NCI-H128 (cell line): ENCODE measurements around the gene ZNF148.

Experiments
- DNase-seq: peaks from one replicate; lab custom pipeline; 2025; ENCODE audit not compliant: unreplicated experiment; lab: John Stamatoyannopoulos, UW

Gene ZNF148

DNA sequence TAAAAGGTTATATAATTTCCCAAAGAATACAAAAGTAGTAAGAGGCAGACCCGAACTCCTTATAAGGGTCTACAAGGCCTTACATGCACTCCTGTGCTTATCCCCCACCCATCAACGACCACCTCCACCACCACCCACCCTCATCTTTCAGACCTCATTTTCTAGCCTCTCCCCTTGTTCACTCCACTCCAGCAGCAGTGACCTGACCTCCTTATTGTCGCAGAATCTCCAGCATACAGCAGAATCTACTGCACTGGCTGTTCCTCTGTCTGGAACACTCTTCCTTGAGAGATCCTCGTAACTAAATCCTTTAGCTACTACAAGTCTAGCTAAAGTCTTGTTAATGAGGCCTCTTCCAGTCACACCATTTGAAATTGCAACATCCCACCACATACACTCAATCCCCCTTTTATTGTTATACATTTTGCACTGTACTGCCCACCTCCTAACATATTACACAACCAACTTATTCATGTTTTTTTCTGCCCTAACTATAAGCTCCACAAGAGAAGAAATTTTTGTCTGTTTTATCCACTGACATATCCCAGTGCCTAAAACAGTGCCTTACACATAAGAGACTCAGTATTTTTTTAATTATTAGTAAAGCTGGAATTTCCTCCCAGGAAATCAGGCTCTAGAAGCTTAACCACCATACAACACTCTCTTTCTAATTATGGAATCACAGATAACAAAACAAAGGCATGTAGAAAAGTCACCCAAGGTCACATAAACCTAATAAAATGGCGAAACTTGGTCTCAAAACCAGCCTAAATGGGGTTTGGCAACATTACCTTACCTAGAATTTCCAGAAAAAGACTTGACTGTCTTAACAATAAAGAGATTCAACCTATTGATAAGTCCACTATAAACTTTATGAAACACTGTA lies 40.2 kb downstream of the ZNF148 start:
- DNase-seq = no peak

DNA sequence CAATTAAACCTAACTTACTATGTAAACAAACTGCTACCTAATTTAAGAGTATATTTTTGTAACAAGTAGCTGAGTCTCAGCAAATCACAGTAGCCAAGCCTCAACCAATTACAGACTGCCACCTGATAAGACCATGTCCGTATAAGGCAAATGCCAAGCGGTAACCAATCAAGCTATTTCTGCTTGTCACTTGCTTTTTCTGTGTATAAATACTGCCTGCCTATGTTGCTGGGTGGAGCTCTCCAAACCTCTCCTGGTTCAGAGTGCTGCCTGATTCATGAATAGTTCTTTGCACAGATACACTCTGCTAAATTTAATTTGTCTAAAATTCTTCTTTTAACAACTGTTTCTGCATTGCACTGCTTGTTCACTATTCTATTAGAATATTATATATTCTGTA lies 42.6 kb downstream of the ZNF148 start:
- no peak for DNase-seq

DNA sequence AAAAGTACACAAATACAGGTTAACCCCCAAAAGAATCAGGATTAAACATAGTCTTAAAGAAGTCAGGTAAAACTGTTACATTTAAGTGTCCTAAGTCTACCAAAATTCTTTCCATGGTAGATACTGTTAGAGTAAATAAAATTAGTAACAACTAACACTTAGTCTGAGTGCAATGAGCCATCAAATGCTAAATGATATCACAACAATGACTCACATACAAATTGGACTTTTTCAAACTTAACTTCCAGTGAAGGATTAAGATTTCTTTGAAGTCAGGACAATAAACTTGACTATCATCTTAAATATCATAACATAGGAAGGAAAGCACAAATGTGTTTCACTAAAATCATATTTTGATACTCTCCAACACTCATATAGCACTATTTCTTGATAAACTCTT lies 43.9 kb downstream of the ZNF148 start:
- DNase-seq = no peak

DNA sequence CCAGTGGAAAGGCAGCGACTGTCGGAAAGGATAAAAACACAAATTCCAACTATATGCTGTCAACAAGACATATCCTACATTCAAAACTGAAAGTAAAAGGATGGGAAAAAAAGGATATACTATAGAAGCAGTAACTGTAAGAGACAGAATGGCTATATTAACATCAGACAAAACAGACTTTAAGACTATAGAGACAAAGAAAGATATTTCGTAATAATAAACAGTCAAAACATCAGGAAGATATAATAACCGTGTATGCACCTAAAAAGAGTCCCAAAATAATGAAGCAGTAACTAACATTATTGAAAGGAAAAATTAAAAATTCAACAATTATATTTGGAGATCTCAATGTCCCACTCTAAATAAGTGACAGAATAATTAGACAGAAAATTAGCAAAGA lies 48.2 kb downstream of the ZNF148 start:
- no peak for DNase-seq

DNA sequence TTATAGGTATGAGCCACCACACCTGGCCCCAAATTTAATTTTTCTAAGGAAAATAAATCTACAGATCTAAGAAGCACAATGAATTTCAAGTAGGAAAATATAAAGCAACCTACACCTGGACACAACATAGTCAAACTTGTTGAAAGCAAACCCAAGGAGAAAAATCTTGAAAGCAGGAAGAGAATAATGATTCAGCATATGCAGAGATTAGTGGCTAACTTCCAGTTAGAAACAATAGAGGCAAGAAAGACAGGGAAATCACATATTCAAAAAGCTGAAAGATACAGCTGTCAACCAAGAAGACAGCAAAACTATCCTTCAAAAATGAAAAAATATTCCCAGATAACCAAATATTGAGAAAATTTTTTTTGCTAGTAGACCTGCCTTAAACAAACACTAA lies 49.4 kb downstream of the ZNF148 start:
- DNase-seq = no peak

DNA sequence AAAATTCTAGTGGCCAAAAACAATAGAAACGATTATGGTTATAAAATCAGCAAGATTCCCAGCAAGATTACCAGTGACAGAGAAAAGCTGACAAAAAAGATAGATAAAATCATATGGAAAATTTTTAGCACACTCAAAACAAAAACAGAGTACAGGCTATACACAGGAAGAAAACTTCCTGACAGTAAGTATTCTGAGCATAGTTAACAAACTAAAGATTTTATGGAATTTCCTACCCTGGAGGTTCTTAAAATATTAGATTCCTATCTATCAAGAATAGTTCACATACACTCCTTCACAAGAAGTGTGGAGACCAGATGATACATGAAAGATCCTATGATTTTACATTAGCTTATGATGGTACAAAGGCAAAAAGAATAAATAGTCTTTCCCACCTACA lies 50.8 kb downstream of the ZNF148 start:
- DNase-seq = no peak

DNA sequence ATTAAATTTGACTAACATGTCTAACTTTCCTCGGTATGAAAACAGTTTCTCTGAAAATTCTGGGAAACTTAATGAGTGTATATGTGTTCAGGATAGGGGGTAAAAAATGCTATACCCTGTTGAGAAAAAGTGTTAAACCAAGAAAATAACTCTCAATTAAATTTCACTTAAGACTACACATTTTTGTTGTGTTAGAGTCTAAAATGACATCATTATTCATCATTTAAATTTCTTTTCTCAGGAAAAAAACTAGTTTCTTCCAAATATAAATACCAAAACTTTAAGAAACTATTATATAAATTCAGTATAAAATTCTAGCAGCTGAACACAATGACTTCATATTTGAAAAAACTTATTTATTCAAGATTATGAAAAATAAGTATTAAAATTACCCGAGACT lies 52.2 kb downstream of the ZNF148 start:
- DNase-seq = no peak

DNA sequence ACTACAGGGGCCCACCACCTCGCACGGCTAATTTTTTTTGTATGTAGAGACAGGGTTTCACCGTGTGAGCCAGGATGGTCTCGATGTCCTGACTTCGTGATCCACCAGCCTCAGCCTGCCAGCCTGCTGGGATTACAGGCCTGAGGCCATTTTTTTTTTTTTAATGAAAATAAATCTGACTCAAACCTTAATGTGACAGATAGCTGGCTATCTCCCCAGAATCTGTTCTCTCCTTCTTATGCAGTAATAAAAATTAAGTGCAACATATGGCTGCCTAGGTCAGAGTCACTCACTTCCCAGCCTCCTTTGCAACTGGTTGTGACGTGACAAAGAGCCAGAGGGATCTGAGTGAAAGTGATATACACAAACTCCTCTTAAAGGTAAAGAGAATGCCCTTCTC lies 53.0 kb downstream of the ZNF148 start:
- no peak for DNase-seq

DNA sequence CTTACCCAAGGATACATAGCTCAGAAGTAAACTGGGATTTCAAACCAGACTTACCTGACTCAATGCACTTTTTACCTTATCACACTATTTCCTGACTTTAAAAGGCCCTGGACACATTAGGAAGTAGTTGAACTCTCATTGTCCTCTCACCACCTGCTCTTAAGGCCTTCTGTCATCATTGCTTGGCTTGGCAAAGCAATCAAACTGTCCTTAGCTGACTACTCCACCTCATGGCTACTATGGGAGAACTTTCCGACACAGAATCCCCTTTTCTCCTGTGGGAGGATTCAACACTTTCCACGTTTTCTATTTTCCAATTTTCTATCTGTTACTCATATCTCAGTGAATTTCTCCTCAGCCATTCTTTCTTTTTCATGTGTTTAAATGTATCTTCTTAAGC lies 55.4 kb downstream of the ZNF148 start:
- no peak for DNase-seq

DNA sequence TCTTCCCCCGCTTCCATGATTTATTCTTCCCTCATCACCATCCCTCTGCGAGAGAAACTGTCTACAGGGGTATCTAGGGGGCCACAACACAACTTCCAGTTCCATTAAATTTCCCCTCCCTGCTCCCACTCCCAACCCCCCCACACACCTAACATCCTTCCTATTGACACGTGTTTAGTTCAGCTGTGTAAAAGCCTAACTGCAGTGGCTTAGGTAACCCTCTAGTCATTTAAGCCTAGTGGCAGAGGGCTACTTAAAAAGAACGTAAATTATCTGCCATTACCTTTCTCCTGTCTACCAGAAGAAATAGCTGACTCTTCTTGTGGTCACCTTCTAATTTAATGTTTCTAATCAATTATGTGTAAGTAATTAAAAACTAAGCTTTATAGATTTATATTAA lies 56.3 kb downstream of the ZNF148 start:
- no peak for DNase-seq

DNA sequence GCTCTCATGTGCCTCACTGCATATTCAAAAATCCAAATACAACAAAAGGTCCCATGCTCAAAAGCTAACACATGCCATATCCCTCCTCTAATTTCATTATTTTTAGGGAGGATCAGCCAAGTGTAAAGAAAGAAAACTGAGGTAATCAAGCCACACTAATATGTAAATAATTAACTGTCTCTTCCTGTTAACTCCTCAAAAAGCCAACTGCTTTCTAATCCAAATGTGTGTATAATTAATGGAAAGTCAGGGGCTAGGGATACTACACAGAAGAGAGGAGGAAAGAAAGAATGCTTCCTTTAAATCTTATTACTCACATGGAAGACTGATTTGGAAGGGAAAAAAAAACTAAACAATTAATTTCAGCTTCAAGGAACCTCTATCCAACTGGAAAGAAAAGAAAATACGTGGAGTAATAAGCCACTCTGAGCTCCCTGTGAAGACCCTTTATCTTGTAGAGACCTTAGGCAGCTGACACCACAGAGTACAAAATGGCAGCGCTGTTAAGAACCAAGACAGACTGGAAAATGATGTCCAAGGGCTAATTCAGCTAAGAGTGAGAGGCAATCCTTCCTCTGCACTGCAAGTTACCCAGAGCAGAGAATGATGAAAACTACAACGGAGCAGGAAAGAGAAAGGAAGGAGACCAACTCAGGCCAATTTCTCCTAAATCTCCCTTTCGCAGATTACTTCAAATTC lies 56.8 kb downstream of the ZNF148 start:
- no peak for DNase-seq

DNA sequence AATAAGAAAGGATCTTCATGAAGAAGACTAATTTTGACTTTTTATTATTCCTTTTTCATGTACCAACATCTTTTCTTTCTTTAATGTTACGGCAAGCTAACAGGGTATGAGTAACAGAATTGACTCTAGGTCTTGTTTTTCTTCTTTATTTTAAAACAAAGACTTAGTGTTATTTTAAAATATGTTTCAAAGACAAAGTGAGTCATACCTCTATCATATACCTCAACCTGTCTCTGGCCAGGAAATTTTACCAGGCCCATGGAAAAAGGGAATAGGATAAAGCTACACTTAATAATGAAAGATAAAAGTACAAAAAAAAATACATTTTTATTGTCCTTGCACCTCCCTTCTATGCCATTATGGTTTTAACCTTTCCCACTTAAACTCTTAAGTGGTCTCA lies 57.4 kb downstream of the ZNF148 start:
- no peak for DNase-seq

DNA sequence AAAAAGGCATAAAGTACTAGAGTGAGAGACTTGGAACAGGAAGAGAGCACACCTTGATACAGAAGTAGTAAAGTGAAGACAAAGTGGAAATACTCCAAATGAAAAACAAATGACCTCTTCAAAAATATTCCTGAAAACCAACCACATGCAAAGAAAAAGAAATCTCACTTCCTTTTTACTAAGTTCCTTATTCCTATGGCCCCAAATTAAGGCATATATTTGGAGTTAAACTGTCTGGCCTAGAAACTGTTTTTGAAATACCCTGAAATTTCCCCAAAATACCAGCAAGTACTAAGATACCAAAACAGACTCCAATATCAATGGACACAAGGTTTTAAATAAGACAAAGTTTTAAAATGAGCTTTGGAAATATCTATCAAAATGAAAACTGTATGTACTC lies 58.2 kb downstream of the ZNF148 start:
- DNase-seq = no peak

DNA sequence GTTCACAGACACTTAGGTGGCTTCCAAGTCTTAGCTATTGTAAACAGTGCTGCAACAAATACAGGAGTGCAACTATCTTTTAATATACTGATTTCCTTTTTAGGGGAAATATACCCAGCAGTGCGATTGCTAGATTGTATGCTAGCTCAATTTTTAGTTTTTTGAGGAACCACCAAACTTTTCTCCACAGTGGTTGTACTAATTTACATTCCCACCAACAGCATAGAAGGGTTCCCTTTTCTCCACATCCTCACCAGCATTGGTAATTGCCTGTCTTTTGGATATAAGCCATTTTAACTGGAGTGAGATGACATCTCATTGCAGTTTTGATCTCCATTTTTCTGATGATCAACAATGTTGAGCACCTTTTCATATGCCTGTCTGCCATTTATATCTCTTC lies 58.9 kb downstream of the ZNF148 start:
- no peak for DNase-seq

DNA sequence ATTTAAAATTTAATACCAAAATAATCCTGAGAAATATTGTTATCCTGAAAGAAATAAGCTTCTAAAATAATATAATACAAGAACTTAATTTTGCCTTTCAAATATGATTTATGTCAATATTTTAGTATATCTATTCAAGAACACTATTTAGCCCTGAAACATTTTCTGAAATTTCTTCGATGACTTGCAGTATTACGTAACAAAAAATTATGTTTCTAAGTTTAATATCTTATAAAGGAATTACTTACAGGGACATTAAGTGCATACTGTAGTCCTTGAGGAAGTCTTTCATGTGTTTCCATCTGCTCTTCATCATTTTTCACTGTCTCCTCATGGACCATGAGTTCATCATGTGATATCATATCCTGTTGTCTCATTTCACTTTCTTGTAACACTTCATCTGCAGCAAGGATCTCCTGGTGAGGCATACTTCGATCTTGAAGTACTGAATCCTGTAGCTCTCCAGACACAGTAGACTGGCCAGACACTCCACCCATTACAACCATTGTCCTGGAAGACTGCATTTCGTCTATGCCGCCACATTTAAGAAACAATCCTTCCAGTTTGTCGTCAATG lies 62.0 kb downstream of the ZNF148 start:
- DNase-seq = no peak

DNA sequence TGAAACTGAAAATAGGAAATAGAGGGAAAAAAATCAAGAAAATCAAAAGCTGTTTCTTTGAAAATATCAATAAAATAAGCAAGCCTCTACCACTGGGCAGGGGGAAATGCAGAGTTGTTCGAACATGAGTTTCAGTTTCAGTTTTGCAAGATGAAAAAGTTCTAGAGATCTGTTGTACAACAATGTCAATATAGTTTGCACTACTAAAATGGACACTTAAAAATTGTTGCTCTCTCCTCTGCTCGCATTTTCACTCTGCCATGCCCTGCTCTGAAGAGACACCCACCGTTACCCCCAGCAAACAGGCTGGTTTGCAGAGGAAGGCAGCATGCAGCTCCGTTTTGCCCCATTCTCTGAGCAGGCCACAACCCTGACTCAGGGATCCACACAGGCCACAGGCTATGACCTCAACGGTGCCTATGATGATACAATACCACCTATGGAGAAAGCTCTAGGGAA lies 64.5 kb downstream of the ZNF148 start:
- DNase-seq = no peak

DNA sequence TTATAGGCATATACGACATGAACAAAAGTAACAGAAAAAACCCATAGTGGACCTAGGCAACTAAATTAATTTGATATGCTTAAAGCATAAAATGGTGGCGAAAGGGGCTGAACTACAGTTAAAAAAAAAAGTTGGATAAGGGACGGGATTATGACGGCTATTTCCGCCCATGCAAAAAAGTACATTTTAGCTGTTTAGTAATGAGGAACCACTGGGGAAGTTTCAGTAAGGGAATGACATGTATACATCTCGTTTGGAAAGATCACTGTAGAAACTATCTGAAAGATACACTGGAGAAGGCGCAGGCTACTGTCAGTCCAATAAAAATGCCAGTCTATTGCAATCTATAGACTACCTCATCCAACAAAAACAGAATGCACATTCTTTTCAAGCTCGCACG lies 65.6 kb downstream of the ZNF148 start:
- no peak for DNase-seq

DNA sequence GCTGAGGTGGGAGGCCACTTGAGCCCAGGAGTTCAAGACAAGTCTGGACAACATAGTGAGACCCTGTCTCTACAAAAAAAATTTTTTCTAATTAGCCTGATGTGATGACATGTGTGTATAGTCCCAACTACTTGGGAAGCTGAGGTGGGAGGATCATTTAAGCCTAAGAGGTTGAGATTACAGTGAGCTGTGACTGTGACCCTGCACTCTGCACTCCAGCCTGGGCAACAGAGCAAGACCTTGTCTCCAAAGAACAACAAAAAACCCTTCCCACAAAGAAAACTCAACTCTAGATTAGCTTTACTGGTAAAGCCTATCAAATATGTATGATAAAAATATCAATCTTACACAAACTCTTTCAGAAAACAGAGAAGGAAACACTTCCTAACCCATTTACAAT lies 68.5 kb downstream of the ZNF148 start:
- DNase-seq = no peak

DNA sequence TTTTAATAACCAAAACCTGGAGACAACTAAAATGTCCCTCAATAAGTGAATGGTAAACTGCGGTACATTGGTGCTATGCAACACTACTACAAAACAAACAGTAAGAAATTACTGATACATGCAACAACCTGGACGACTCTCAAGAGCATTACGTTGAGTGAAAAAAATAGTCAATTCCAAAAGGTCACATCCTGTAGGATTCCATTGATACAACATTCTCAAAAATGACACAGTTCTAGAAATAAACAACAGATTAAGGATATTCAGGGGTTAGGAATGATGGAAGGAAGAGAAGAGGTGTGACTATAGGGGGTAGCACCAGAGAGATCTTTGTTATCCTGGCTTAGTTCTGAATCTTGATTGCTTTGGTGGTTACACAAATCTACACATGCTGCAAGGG lies 72.2 kb downstream of the ZNF148 start:
- no peak for DNase-seq

DNA sequence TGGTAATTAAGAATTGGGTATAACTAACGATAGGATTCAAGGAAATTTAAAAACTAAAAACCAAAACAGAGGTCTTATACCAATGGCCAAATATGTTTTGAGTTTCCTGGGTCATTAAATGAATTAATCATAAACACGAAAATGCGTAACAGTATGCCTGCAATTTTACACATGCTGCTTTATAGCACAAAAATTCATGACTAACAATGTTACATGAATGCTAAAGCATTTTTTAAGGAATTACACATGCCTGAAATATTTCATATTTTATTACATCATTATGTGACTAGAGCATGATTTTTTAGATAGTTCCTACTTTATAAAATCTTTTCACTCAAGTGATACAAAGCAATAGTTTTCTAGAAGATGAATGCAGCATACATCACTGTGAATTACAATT lies 74.7 kb downstream of the ZNF148 start:
- no peak for DNase-seq

DNA sequence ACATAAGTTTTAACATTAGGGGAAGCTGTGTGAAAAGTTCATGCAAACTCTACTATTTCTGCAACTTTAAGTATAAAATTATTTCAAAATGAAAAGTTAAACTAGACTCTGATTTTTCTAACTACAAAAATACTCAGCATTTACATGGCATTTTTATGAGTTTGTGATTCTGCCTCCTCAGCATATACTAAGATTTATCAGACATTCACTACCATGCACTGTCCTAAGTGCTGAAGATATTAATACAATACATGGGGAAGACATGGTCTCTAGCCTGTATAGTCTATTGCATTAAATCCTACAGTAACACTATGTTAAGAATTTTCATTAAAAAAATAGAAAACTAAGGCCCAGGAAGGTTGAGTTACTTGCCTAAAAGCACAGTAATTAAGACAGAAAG lies 80.7 kb downstream of the ZNF148 start:
- DNase-seq = no peak

DNA sequence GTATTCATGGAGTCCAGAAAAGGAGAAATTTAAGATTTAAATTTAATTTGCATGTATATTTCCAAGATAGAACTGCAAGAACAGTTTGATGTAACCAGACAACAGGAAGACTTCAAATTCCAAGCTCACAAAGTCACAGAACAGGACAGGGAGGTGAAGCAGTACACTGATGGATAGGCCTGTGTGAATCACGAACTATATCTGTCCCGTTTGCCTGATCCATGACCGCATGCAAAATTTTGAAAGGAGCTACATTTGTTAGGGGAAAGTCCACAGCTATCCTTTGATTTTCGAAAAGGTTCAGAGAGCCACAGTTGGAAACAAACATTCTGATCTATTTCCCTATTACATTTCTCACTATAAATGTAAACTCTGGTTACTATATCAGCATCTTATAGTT lies 83.1 kb downstream of the ZNF148 start:
- no peak for DNase-seq
